ENCODE measurements around the gene EPO. TPM values are rescaled to one million over a fixed set of nuclear protein-coding genes. Genes with fewer than 3 reads are reported as not detected.

EPO gene
- total RNA-seq: not detected in 2 replicates

DNA sequence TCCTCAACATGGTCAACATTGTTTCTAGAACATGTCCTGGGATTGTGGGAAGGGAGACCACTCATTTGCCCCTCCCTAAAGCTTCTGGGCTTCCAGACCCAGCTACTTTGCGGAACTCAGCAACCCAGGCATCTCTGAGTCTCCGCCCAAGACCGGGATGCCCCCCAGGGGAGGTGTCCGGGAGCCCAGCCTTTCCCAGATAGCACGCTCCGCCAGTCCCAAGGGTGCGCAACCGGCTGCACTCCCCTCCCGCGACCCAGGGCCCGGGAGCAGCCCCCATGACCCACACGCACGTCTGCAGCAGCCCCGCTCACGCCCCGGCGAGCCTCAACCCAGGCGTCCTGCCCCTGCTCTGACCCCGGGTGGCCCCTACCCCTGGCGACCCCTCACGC lies at the start of gene EPO:
EPO (plus strand) TSS at position 190 of the 392 bp plus-strand sequence. CDS start 513 bp downstream, outside the sequence.

GRCh38 chr7:100673302-100673941 lies 46.8 kb upstream of the EPO start, which contains the start of gene GNB2:
Gene GNB2 (plus strand): TSS chr7:100673740. CDS start chr7:100676266, 2,526 bp downstream.

GRCh38 chr7:100694098-100694745 lies 26.0 kb upstream of the EPO start, which contains the start of gene GIGYF1:
Gene GIGYF1 (minus strand): TSS chr7:100694250. CDS start chr7:100688238, 6,012 bp downstream.

GRCh38 chr7:100705753-100706671 lies 14.3 kb upstream of the EPO start, which contains the start of gene POP7:
Gene POP7 (plus strand): TSS chr7:100706121. CDS start chr7:100706831, 710 bp downstream.

Other genes starting within 250 kb of the EPO start
- gene TSC22D4, start 241.3 kb upstream of the EPO start, total RNA-seq: 37.2 and 43.4 TPM in 2 replicates
- 0.59 and 0.94 TPM in 2 replicates for gene NYAP1, start 236.5 kb upstream of the EPO start, total RNA-seq
- gene AGFG2, start 181.3 kb upstream of the EPO start, total RNA-seq: 17.9 and 35.0 TPM in 2 replicates
- gene SAP25, start 146.6 kb upstream of the EPO start, total RNA-seq: not detected in 2 replicates
- gene LRCH4, start 134.3 kb upstream of the EPO start, total RNA-seq: 21.3 and 44.0 TPM in 2 replicates
- gene FBXO24, start 134.1 kb upstream of the EPO start, total RNA-seq: not detected in 2 replicates
- 692 and 708 TPM in 2 replicates for gene PCOLCE, start 118.1 kb upstream of the EPO start, total RNA-seq
- gene MOSPD3, start 107.9 kb upstream of the EPO start, total RNA-seq: 17.6 and 21.9 TPM in 2 replicates
- 1.4 TPM in 1 of 2 replicates, not detected in the other for gene TFR2, start 78.9 kb upstream of the EPO start, total RNA-seq
- gene ACTL6B, start 64.0 kb upstream of the EPO start, total RNA-seq: not detected in 2 replicates
- gene GNB2, start 46.7 kb upstream of the EPO start, total RNA-seq: 134 and 160 TPM in 2 replicates
- gene GIGYF1, start 26.2 kb upstream of the EPO start, total RNA-seq: 9.1 and 11.0 TPM in 2 replicates
- 22.4 and 26.2 TPM in 2 replicates for gene POP7, start 14.3 kb upstream of the EPO start, total RNA-seq
- gene ZAN, start 13.1 kb downstream of the EPO start, total RNA-seq: not detected in 2 replicates
- gene EPHB4, start 107.1 kb downstream of the EPO start, total RNA-seq: 22.8 and 29.5 TPM in 2 replicates
- gene SLC12A9, start 132.2 kb downstream of the EPO start, total RNA-seq: 12.7 and 18.8 TPM in 2 replicates
- 84.1 and 115 TPM in 2 replicates for gene TRIP6, start 146.9 kb downstream of the EPO start, total RNA-seq
- gene SRRT, start 154.6 kb downstream of the EPO start, total RNA-seq: 35.5 and 36.9 TPM in 2 replicates
- gene UFSP1, start 169.2 kb downstream of the EPO start, total RNA-seq: 2.5 and 7.7 TPM in 2 replicates
- not detected in 2 replicates for gene ACHE, start 175.4 kb downstream of the EPO start, total RNA-seq
- gene MUC3A, start 229.1 kb downstream of the EPO start, total RNA-seq: not detected in 2 replicates
- 0.54 TPM in 1 of 2 replicates, not detected in the other for gene MUC12, start 249.1 kb downstream of the EPO start, total RNA-seq

All from cardiac ventricle fibroblast (primary cell).